Liver (tissue), 9 donors: ENCODE results near the gene CARD14. TPM values are rescaled to one million over a fixed set of nuclear protein-coding genes. Genes with fewer than 3 reads are reported as not detected.

Experiments used
- DNase-seq: peaks from one replicate; pipeline ENCODE4 v3.0.0-alpha.2; 2017; ENCODE audit warnings: low spot score
- H3K27ac ChIP-seq, 2 donors: one replicate each; pipeline ENCODE4 v1.7.0; 2013; ENCODE audit warnings: inconsistent platforms in 2 of 2, low read length in 2 of 2, control low read depth in 1 of 2, low read depth in 1 of 2, mild to moderate bottlenecking in 1 of 2
- H3K27me3 ChIP-seq, 4 donors: one replicate each; pipeline versions ENCODE4 v1.6.1 to v1.7.0; 2013; ENCODE audit warnings: low read length in 3 of 4, inconsistent platforms in 1 of 4, mild to moderate bottlenecking in 1 of 4, moderate library complexity in 1 of 4; ENCODE audit not compliant: control insufficient read depth in 4 of 4, insufficient read depth in 4 of 4
- H3K36me3 ChIP-seq, 4 donors: one replicate each; pipeline versions ENCODE4 v1.6.1 to v1.7.0; 2013; ENCODE audit warnings: low read length in 3 of 4, mild to moderate bottlenecking in 3 of 4, low read depth in 1 of 4, moderate library complexity in 1 of 4; ENCODE audit not compliant: control insufficient read depth in 4 of 4, insufficient read depth in 3 of 4
- H3K4me1 ChIP-seq, 4 donors: one replicate each; pipeline versions ENCODE4 v1.6.1 to v1.7.0; 2013; ENCODE audit warnings: low read length in 3 of 4, mild to moderate bottlenecking in 3 of 4, moderate library complexity in 1 of 4; ENCODE audit not compliant: control insufficient read depth in 4 of 4, insufficient read depth in 4 of 4
- H3K4me3 ChIP-seq, 3 donors: one replicate each; pipeline versions ENCODE4 v1.6.1 to v1.7.0; 2013; ENCODE audit warnings: low read length in 3 of 3, control low read depth in 1 of 3, low read depth in 1 of 3, mild to moderate bottlenecking in 1 of 3
- H3K9ac ChIP-seq, 2 donors: one replicate each; pipeline ENCODE4 v1.7.0; 2013; ENCODE audit warnings: low read length in 2 of 2, mild to moderate bottlenecking in 2 of 2, moderate library complexity in 2 of 2, control low read depth in 1 of 2, low read depth in 1 of 2
- H3K9me3 ChIP-seq, 4 donors: one replicate each; pipeline versions ENCODE4 v1.6.1 to v1.7.0; 2013; ENCODE audit warnings: low read length in 3 of 4; ENCODE audit not compliant: control insufficient read depth in 4 of 4
- ATF3 ChIP-seq: IDR thresholded peaks from 2 replicates; pipeline ENCODE4 v1.6.1; 2016; ENCODE audit warnings: antibody characterized with exemption
- CTCF ChIP-seq: fragments of 150-350 bp; IDR thresholded peaks from 2 replicates; pipeline ENCODE4 v1.5.1; 2017; ENCODE audit warnings: improper control_type of control experiment, low read depth, low read length; ENCODE audit not compliant: missing input control
- EGR1 ChIP-seq, 2 donors: IDR thresholded peaks; 2 replicates each; pipeline ENCODE4 v1.6.1; 2016 to 2018; ENCODE audit warnings: antibody characterized with exemption in 2 of 2, low read depth in 2 of 2
- FOXA1 ChIP-seq: IDR thresholded peaks from 2 replicates; pipeline ENCODE4 v1.6.1; 2016; ENCODE audit warnings: antibody characterized with exemption
- FOXA2 ChIP-seq: IDR thresholded peaks from 2 replicates; pipeline ENCODE4 v1.6.1; 2016; ENCODE audit warnings: antibody characterized with exemption
- GABPA ChIP-seq, 2 donors: IDR thresholded peaks in 1 of 2; conservative IDR thresholded peaks in 1 of 2; 2 replicates each; pipeline ENCODE4 v1.6.1; 2016; ENCODE audit warnings: antibody characterized with exemption in 2 of 2, mild to moderate bottlenecking in 1 of 2, moderate library complexity in 1 of 2
- HNF4A ChIP-seq, 2 donors: conservative IDR thresholded peaks; 2 replicates each; pipeline ENCODE4 v1.6.1; 2016; ENCODE audit warnings: antibody characterized with exemption in 2 of 2, mild to moderate bottlenecking in 2 of 2
- HNF4G ChIP-seq: IDR thresholded peaks from 2 replicates; pipeline ENCODE4 v1.6.1; 2016; ENCODE audit warnings: antibody characterized with exemption
- JUND ChIP-seq, 2 donors: IDR thresholded peaks; 2 replicates each; pipeline ENCODE4 v1.6.1; 2016; ENCODE audit warnings: antibody characterized with exemption in 2 of 2
- MAX ChIP-seq: IDR thresholded peaks from 2 replicates; pipeline ENCODE4 v1.6.1; 2016; ENCODE audit warnings: antibody characterized with exemption
- NR2F2 ChIP-seq: IDR thresholded peaks from 2 replicates; pipeline ENCODE4 v1.6.1; 2016; ENCODE audit warnings: antibody characterized with exemption
- RAD21 ChIP-seq, 2 donors: IDR thresholded peaks; 2 replicates each; pipeline ENCODE4 v1.6.1; 2016; ENCODE audit warnings: antibody characterized with exemption in 2 of 2, mild to moderate bottlenecking in 2 of 2
- REST ChIP-seq: IDR thresholded peaks from 2 replicates; pipeline ENCODE4 v1.6.1; 2016; ENCODE audit warnings: antibody characterized with exemption, mild to moderate bottlenecking
- RXRA ChIP-seq, 2 donors: IDR thresholded peaks; 2 replicates each; pipeline ENCODE4 v1.6.1; 2017 to 2018; ENCODE audit warnings: antibody characterized with exemption in 2 of 2, mild to moderate bottlenecking in 1 of 2
- SP1 ChIP-seq: IDR thresholded peaks from 2 replicates; pipeline ENCODE4 v1.6.1; 2018; ENCODE audit warnings: antibody characterized with exemption, mild to moderate bottlenecking
- TAF1 ChIP-seq: conservative IDR thresholded peaks from 2 replicates; pipeline ENCODE4 v1.6.1; 2016; ENCODE audit warnings: antibody characterized with exemption, mild to moderate bottlenecking
- YY1 ChIP-seq: IDR thresholded peaks from 2 replicates; pipeline ENCODE4 v1.6.1; 2016; ENCODE audit warnings: antibody characterized with exemption, mild to moderate bottlenecking
- ZBTB33 ChIP-seq: IDR thresholded peaks from 2 replicates; pipeline ENCODE4 v1.6.1; 2016; ENCODE audit warnings: antibody characterized with exemption
- WGBS: extraction: QIAGEN DNeasy Blood & Tissue Kit; methylation state at CpG from one replicate; pipeline ENCODE4 v1.1.7; 2013; 5-methylcytosine and 5-hydroxymethylcytosine counted together
- polyA plus RNA-seq, 2 donors: library from polyadenylated mRNA; stranded (reverse) in 1 of 2; unstranded in 1 of 2; fragments of 200-250 nt in 1 of 2; fragments of >200 nt in 1 of 2; fragmentation: Nextera tagmentation in 1 of 2; extraction: Ambion mirVana in 1 of 2; gene quantifications; one replicate each; pipeline versions ENCODE4 v1.2.1 to v1.2.3, GENCODE V29; 2013 to 2015
- total RNA-seq, 2 donors: library from RNA; depleted of rRNA; stranded (reverse); fragments of >200 nt; gene quantifications; one replicate each; pipeline ENCODE4 v1.2.3, GENCODE V29; 2014
- donor health status: healthy.
- donor health status: healthy.
- donor health status: healthy.
- donor health status: healthy.
- donor health status: healthy.

The CARD14 gene
- total and polyA plus RNA-seq, 4 donors: 0.07 to 0.70 (median 0.29) TPM

- TF ChIP-seq ZBTB33: no peak
- DNase-seq: no peak
- no peaks in the 10 kb centered on the region for H3K9me3 ChIP-seq
Measured at GRCh38 chr17:80158846-80159245, 11.0 kb upstream of the CARD14 start.

GRCh38 chr17:80160536-80160935 lies 9.3 kb upstream of the CARD14 start:
- Histone ChIP-seq H3K4me1 (no peaks in the 10 kb centered on the region), H3K9me3 (no peaks in the 10 kb centered on the region), H3K4me3 (no peak overlapping the region), H3K27ac (no peak overlapping the region), H3K36me3 (no peaks in the 10 kb centered on the region), H3K9ac (no peak overlapping the region), H3K27me3 (no peaks in the 10 kb centered on the region)
- WGBS: 51% methylated on average over 3 of the region's 3 CpGs
- DNase-seq: no peak
- no peak for TF ChIP-seq RAD21 (IDR thresholded peaks at IDR 0.05)
- TF ChIP-seq CTCF: no peak
- TF ChIP-seq REST: no peak
- TF ChIP-seq MAX: no peak
- TF ChIP-seq FOXA2: no peak
- TF ChIP-seq RXRA (IDR thresholded peaks at IDR 0.05): no peak
- no peak for TF ChIP-seq ATF3
- no peak for TF ChIP-seq HNF4G
- no peak for TF ChIP-seq JUND (IDR thresholded peaks at IDR 0.05)
- no peak for TF ChIP-seq GABPA (IDR thresholded peaks at IDR 0.05 in 1 of 2, conservative IDR thresholded peaks at IDR 0.05 in 1 of 2)
- no peak for TF ChIP-seq SP1
- no peak for TF ChIP-seq TAF1
- no peak for TF ChIP-seq ZBTB33
- no peak for TF ChIP-seq FOXA1
- TF ChIP-seq NR2F2: no peak
- no peak for TF ChIP-seq EGR1 (IDR thresholded peaks at IDR 0.05; ENCODE audit: low read depth in 2 of 2)
- TF ChIP-seq YY1: no peak
- TF ChIP-seq HNF4A (conservative IDR thresholded peaks at IDR 0.05): no peak

More at GRCh38 chr17:80158846-80159245, 11.0 kb upstream of the CARD14 start:
- Histone ChIP-seq H3K27ac (no peak overlapping the region), H3K36me3 (no peaks in the 10 kb centered on the region), H3K9ac (no peak overlapping the region), H3K4me1 (no peaks in the 10 kb centered on the region), H3K27me3 (no peaks in the 10 kb centered on the region), H3K4me3 (no peak overlapping the region)
- 68% methylated on average over 2 of the region's 2 CpGs for WGBS
